ENCODE data around the gene HCAR3.

DNA sequence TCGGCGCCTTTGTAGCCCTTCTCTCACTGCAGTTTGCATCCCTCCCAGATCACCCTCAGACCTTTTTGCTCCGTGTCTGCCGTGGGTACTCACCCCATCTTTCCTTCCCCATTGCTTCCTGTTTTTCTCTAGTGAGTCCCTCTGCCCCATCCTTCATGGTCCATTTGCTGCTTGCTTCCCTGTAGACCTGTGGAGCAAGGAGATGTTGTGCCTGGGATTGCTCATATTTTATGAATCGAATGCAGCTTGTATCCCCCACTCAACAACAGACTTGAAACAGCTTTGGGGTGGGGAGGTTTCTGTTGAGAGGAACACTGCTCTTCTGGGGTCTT lies 36.7 kb upstream of the HCAR3 start:
- no peak for TF ChIP-seq EZH2 (IDR thresholded peaks at IDR 0.05; ENCODE audit: low read length, missing control alignments)
- TF ChIP-seq, protein P1, sequence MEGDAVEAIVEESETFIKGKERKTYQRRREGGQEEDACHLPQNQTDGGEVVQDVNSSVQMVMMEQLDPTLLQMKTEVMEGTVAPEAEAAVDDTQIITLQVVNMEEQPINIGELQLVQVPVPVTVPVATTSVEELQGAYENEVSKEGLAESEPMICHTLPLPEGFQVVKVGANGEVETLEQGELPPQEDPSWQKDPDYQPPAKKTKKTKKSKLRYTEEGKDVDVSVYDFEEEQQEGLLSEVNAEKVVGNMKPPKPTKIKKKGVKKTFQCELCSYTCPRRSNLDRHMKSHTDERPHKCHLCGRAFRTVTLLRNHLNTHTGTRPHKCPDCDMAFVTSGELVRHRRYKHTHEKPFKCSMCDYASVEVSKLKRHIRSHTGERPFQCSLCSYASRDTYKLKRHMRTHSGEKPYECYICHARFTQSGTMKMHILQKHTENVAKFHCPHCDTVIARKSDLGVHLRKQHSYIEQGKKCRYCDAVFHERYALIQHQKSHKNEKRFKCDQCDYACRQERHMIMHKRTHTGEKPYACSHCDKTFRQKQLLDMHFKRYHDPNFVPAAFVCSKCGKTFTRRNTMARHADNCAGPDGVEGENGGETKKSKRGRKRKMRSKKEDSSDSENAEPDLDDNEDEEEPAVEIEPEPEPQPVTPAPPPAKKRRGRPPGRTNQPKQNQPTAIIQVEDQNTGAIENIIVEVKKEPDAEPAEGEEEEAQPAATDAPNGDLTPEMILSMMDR (conservative IDR thresholded peaks at IDR 0.05 in 1 of 2, IDR thresholded peaks at IDR 0.05 in 1 of 2; ENCODE audit: low read depth in 1 of 2, low read length in 2 of 2): no peak
